Activated naive CD4-positive, alpha-beta T cell (primary cell): ENCODE measurements around the gene TUT7.

Experiments used
- DNase-seq, 4 experiments: peaks; one replicate each; lab custom pipeline; 2025; lab: John Stamatoyannopoulos, UW

Gene TUT7

GRCh38 chr9:86257391-86257790, 96.8 kb downstream of the TUT7 start:
- DNase-seq: no peak

GRCh38 chr9:86256653-86257052, 97.6 kb downstream of the TUT7 start:
- no peak for DNase-seq

- DNase-seq: no peak
Measured at GRCh38 chr9:86253577-86253976, 100.6 kb downstream of the TUT7 start.

- no peak for DNase-seq
Measured at GRCh38 chr9:86252870-86253269, 101.3 kb downstream of the TUT7 start.

- no peak for DNase-seq
Measured at GRCh38 chr9:86250123-86250522, 104.1 kb downstream of the TUT7 start.

- no peak for DNase-seq
Measured at GRCh38 chr9:86248746-86249145, 105.5 kb downstream of the TUT7 start.

- DNase-seq: no peak
Measured at GRCh38 chr9:86246752-86247161, 107.5 kb downstream of the TUT7 start.

GRCh38 chr9:86242071-86242470, 112.1 kb downstream of the TUT7 start:
- no peak for DNase-seq

GRCh38 chr9:86241216-86241615, 113.0 kb downstream of the TUT7 start:
- DNase-seq: no peak

- no peak for DNase-seq
Measured at GRCh38 chr9:86238861-86239770, 115.1 kb downstream of the TUT7 start.
